ENCODE results near the gene EGR1.
"Not testable (repeated sequence)": the region's sequence is repeated elsewhere in the genome, so short reads cannot be mapped to it uniquely, and the experiment has no call there.

Gene EGR1

GRCh38 chr5:138506370-138507306 is 41.4 kb downstream of the EGR1 start:
- Histone ChIP-seq H3K4me3 (replicated peaks; ENCODE audit: insufficient read depth, low read length) (no peak overlapping the region), H3K27me3 (ENCODE audit: insufficient read depth, poor library complexity, severe bottlenecking) (no peaks in the 10 kb centered on the region), H3K27ac (replicated peaks) (no peak overlapping the region)
- no peak for TF ChIP-seq POLR2AphosphoS5 (IDR thresholded peaks at IDR 0.05; ENCODE audit: low read depth)
- TF ChIP-seq CTCF (IDR thresholded peaks at IDR 0.05; ENCODE audit: insufficient read depth, low read length), result no peak
- no peak for TF ChIP-seq SPI1 (IDR thresholded peaks at IDR 0.05; ENCODE audit: borderline replicate concordance, low read depth)
- TF ChIP-seq GABPA (IDR thresholded peaks at IDR 0.05; ENCODE audit: low read depth), result no peak
- no peak for TF ChIP-seq REST (IDR thresholded peaks at IDR 0.05; ENCODE audit: insufficient replicate concordance, low read depth)
- no peak for DNase-seq (ENCODE audit: low read depth in 1 of 2, low spot score in 1 of 2)

DNA sequence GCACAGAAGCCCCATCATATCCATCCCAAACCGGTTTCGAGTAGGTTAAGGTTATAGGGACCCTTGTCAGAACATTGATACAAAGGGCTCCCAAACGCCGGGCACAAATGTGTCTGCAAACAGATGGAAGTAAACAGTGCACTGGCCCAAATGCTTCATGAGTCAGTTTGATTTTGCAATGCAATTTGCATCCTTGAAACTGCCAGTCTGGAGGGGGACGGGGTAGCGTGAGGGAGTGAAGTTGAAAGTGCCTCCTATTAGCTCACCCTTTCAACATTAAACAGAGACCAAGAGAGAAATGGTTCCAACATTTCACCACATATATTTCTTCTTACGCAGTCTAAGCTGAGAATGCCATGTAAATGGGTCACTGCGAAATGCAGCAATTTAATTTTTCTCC is 42.2 kb downstream of the EGR1 start:
- peak; percentile 17 to 37 for DNase-seq (ENCODE audit: low read depth in 1 of 2, low spot score in 1 of 2)
- not testable (repeated sequence) for H3K4me3 ChIP-seq (replicated peaks; ENCODE audit: insufficient read depth, low read length); H3K27ac ChIP-seq (replicated peaks); H3K27me3 ChIP-seq (ENCODE audit: insufficient read depth, poor library complexity, severe bottlenecking)

DNA sequence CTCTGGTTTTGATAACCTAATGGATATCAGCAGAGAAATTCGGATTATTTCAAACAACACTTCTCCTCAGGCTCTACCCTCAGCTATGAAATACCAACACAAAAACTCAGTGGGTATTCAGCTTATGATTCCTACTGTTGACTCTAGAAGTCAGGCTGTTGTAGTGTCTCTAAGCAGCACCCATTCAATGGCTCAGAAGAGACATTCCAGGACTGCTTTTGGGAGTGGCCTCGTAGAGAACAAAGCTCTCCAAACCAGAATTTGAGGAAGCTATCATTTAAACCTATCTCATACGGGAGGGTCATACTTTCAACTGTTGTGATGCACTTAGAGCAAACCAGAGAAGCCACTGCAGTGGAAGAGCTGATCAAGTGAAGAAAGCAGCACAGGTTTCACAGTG is 43.7 kb downstream of the EGR1 start:
- no peak overlapping the region for H3K4me3 ChIP-seq (replicated peaks; ENCODE audit: insufficient read depth, low read length)
- no peak for TF ChIP-seq REST (IDR thresholded peaks at IDR 0.05; ENCODE audit: insufficient replicate concordance, low read depth)
- TF ChIP-seq SPI1 (IDR thresholded peaks at IDR 0.05; ENCODE audit: borderline replicate concordance, low read depth), result no peak
- TF ChIP-seq CTCF (IDR thresholded peaks at IDR 0.05; ENCODE audit: insufficient read depth, low read length), result no peak
- no peak for TF ChIP-seq POLR2AphosphoS5 (IDR thresholded peaks at IDR 0.05; ENCODE audit: low read depth)
- no peak for TF ChIP-seq GABPA (IDR thresholded peaks at IDR 0.05; ENCODE audit: low read depth)
- no peak for DNase-seq (ENCODE audit: low read depth in 1 of 2, low spot score in 1 of 2)
- no peak overlapping the region for H3K27ac ChIP-seq (replicated peaks)
- no peaks in the 10 kb centered on the region for H3K27me3 ChIP-seq (ENCODE audit: insufficient read depth, poor library complexity, severe bottlenecking)

GRCh38 chr5:138514021-138514420 is 48.7 kb downstream of the EGR1 start:
- no peak for TF ChIP-seq REST (IDR thresholded peaks at IDR 0.05; ENCODE audit: insufficient replicate concordance, low read depth)
- no peak for TF ChIP-seq GABPA (IDR thresholded peaks at IDR 0.05; ENCODE audit: low read depth)
- TF ChIP-seq POLR2AphosphoS5 (IDR thresholded peaks at IDR 0.05; ENCODE audit: low read depth), result no peak
- H3K4me3 ChIP-seq (replicated peaks; ENCODE audit: insufficient read depth, low read length), result no peak overlapping the region
- no peak for DNase-seq (ENCODE audit: low read depth in 1 of 2, low spot score in 1 of 2)
- H3K27me3 ChIP-seq (ENCODE audit: insufficient read depth, poor library complexity, severe bottlenecking), result no peaks in the 10 kb centered on the region
- H3K27ac ChIP-seq (replicated peaks), result no peak overlapping the region

Data from HL-60 (cell line).